Thoracic aorta (tissue), 2 donors: ENCODE measurements around the gene JUN. TPM values are rescaled to one million over a fixed set of nuclear protein-coding genes. Genes with fewer than 3 reads are reported as not detected.
A peak's percentile ranks its signal among the peaks of the same experiment; 100 is the strongest.

ENCODE experiments used
- ATAC-seq: fragments of 150-250 bp; one replicate; pipeline ENCODE4 v1.8.0; 2017; ENCODE audit warnings: low read depth; ENCODE audit not compliant: insufficient number of reproducible peaks, low FRiP score
- DNase-seq: peaks from one replicate; pipeline ENCODE4 v3.0.0-alpha.2; 2020; ENCODE audit warnings: low spot score
- H3K27ac ChIP-seq, 2 donors: fragments of 200-600 bp; sonication (generic); 1 replicate in 1 of 2; 2 replicates in 1 of 2; pipeline ENCODE4 v1.5.1; 2016; ENCODE audit warnings: mild to moderate bottlenecking in 2 of 2, moderate library complexity in 2 of 2
- H3K27me3 ChIP-seq: fragments of 200-600 bp; sonication (generic); replicated peaks from 2 replicates; pipeline ENCODE4 v1.6.0; 2016; ENCODE audit warnings: mild to moderate bottlenecking; ENCODE audit not compliant: insufficient read depth
- H3K36me3 ChIP-seq: fragments of 200-600 bp; sonication (generic); one replicate; pipeline ENCODE4 v1.5.1; 2016
- H3K4me1 ChIP-seq, 2 donors: fragments of 200-600 bp; sonication (generic); 1 replicate in 1 of 2; 2 replicates in 1 of 2; pipeline versions ENCODE4 v1.5.1 to v1.6.0; 2016; ENCODE audit warnings: low read depth in 2 of 2, mild to moderate bottlenecking in 1 of 2; ENCODE audit not compliant: control insufficient read depth in 1 of 2
- H3K4me3 ChIP-seq: fragments of 200-600 bp; sonication (generic); 2 replicates; pipeline ENCODE4 v1.5.1; 2016; ENCODE audit warnings: mild to moderate bottlenecking
- H3K9me3 ChIP-seq: fragments of 200-600 bp; sonication (generic); 2 replicates; pipeline ENCODE4 v1.5.1; 2016
- total RNA-seq, 2 donors: library from RNA; depleted of rRNA; stranded (reverse); fragments of >200 nt; gene quantifications; one replicate each; pipeline versions ENCODE4 v1.1.0 to v1.2.3, GENCODE V29; 2016
- TF ChIP-seq, protein P1 (sequence below): fragments of 200-600 bp; sonication (generic); IDR thresholded peaks from one replicate; pipeline ENCODE4 v1.5.1; 2019; ENCODE audit warnings: antibody characterized with exemption

Gene JUN
- total RNA-seq, 2 donors from 2014 or later: 132 to 396 TPM

DNA sequence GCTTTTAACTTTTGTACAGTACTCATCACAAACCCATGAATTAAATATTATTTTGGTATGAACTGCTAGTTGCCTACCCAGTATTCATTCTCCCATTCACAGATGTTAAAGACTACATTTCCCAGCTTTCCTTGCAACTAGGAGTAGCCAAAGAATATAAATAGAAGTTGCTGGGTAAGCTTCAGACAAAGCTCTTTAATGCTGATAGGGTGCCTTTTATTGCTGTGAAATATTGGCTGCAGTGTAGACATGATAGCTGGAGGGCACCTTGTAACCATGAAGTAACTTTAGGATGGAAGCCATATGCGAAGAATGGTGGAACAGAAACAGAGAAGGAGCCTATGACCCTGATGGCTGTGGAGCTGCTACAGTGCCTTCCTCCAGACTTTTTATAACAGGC is 16.7 kb downstream of the JUN start:
- Histone ChIP-seq H3K4me1 (peaks cover 0 to 18% of the 10 kb centered on the region in 2 donors), H3K4me3 (no peak overlapping the region), H3K36me3 (no peaks in the 10 kb centered on the region), H3K27me3 (no peaks in the 10 kb centered on the region), H3K9me3 (no peaks in the 10 kb centered on the region), H3K27ac (no peak overlapping the region)
- DNase-seq: no peak
- ATAC-seq: no peak
- TF ChIP-seq, protein P1, sequence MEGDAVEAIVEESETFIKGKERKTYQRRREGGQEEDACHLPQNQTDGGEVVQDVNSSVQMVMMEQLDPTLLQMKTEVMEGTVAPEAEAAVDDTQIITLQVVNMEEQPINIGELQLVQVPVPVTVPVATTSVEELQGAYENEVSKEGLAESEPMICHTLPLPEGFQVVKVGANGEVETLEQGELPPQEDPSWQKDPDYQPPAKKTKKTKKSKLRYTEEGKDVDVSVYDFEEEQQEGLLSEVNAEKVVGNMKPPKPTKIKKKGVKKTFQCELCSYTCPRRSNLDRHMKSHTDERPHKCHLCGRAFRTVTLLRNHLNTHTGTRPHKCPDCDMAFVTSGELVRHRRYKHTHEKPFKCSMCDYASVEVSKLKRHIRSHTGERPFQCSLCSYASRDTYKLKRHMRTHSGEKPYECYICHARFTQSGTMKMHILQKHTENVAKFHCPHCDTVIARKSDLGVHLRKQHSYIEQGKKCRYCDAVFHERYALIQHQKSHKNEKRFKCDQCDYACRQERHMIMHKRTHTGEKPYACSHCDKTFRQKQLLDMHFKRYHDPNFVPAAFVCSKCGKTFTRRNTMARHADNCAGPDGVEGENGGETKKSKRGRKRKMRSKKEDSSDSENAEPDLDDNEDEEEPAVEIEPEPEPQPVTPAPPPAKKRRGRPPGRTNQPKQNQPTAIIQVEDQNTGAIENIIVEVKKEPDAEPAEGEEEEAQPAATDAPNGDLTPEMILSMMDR: no peak

DNA sequence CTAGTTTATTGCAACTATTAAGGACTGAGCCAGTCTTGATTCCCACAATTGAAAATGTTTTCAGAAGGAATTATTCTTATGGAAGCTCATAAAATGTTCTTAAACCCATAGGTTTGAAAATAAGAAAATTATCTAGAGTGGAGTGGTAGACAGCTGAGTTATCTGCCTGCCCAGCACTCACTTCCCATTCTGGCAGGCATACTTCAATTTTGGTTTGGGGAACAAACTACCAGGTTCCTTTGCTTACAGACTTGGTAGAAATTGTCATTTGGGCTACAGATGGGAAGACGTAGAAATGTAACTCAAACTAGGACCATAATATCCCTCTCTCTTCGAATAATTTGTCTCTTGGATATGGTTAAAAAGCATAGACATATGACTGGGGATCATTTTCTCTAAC is 18.4 kb downstream of the JUN start:
- Histone ChIP-seq H3K9me3 (no peaks in the 10 kb centered on the region), H3K27me3 (no peaks in the 10 kb centered on the region), H3K27ac (no peak overlapping the region), H3K4me1 (peaks cover 0 to 18% of the 10 kb centered on the region in 2 donors), H3K36me3 (no peaks in the 10 kb centered on the region), H3K4me3 (no peak overlapping the region)
- no peak for ATAC-seq
- DNase-seq: no peak
- TF ChIP-seq, protein P1: no peak

DNA sequence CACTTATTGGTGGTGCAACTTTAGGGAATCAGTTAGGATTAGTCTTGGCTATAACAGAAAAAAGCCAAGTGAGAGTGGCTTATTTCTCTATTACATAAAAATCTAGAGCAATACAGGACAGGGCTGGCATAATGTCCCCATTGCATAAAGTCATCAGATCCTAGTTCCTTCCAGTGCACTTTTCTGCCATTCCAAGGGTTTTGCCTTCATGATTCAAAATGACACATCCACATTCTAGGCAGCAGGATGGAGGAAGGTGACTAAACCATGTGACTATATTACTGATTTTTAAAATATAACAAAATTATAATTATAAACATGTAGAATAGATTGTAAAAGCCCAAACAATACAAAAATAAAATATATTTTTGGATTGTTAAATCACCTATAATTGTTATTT is 18.8 kb downstream of the JUN start:
- no peak overlapping the region for H3K27ac ChIP-seq
- H3K36me3 ChIP-seq: no peaks in the 10 kb centered on the region
- H3K4me1 ChIP-seq: peaks cover 0 to 18% of the 10 kb centered on the region in 2 donors
- TF ChIP-seq, protein P1: no peak
- H3K4me3 ChIP-seq: no peak overlapping the region
- no peak for ATAC-seq
- DNase-seq: no peak
- H3K27me3 ChIP-seq: no peaks in the 10 kb centered on the region
- H3K9me3 ChIP-seq: no peaks in the 10 kb centered on the region

DNA sequence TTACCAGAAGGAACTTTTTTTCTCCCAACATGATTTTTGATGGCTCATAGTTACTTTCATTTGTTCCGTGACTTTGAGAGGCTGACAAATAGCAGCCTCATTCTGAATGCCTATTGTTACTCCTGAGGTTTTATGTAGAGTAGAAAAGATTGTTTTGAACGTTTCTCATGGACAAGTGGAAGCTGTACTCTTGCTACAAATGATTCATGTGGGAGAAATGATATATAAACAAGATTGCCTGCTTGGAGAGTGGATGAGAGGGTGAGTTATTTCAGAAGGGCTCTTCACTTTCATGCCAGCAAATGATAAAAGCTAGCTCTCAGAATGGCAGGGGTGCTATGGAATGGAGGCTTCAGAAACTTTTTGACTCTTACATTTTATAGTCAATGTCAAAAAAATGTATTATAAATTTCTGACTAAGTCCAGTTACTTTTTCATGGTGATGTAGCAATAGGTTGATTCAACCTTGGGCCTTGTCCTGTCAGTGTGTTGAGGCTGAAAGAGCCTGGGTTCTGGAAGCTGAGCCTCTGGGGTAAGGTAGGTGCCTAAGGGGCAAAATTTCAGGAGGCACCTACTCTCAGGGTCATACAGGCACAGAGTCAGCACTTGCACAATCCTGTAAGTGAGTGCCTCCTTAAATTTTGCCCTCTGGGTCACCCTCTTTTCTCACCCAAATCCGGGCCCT is 19.4 kb downstream of the JUN start:
- Histone ChIP-seq H3K36me3 (no peaks in the 10 kb centered on the region), H3K4me3 (no peak overlapping the region), H3K27ac (peak overlapping the region in 1 of 2 donors; percentile 27), H3K9me3 (no peaks in the 10 kb centered on the region), H3K4me1 (peaks cover 0 to 13% of the 10 kb centered on the region in 2 donors), H3K27me3 (no peaks in the 10 kb centered on the region)
- TF ChIP-seq, protein P1: no peak
- DNase-seq: no peak
- ATAC-seq: no peak

DNA sequence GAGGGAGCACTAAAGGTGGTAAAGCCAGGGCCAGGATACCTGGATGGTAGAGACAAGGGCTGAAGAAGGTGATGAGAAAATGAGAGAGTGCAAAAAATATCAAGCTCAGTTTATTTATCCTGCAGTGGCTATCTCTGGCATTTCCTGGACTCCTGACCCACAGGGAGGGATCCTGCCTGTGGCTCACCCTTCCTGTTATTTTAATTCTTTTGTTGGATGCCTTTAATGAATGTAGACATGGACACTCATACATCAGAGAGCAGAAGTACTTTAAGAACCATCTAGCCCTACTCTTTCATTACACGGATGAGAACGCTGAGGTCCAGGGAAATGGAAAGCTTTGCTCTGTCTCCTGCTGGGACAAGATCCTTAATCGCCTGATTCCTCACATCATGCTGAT is 20.6 kb downstream of the JUN start:
- TF ChIP-seq, protein P1: no peak
- DNase-seq (no peak), ATAC-seq (no peak)
- Histone ChIP-seq H3K27me3 (no peaks in the 10 kb centered on the region), H3K9me3 (no peaks in the 10 kb centered on the region), H3K36me3 (no peaks in the 10 kb centered on the region), H3K27ac (no peak overlapping the region), H3K4me1 (peaks cover 0 to 8% of the 10 kb centered on the region in 2 donors), H3K4me3 (no peak overlapping the region)
